ENCODE data around the gene TEKT5.

The TEKT5 gene

DNA sequence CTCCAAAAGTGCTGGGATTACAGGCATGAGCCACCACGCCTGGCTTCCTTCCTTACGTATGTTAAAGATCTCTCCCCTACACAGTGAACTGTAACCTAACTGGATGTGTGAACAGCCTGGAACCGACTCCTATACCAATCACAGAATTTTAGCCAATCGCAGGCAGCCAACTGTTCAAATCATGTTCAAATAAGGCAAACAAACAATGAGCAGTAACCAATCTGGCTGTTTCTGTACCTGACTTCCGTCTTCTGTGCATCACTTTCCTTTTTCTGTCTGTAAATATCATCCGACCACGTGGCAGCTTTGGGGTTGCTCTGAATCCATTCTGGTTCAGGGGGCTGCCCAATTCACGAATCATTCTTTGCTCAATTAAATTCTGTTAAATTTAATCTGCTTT, 27.5 kb downstream of the TEKT5 start:
- Histone ChIP-seq H3K4me1 (ENCODE audit: control insufficient read depth, low read depth, low read length) (no peaks in the 10 kb centered on the region), H3K79me1 (ENCODE audit: low read length) (no peaks in the 10 kb centered on the region), H2BK15ac (replicated peaks; ENCODE audit: low read depth) (no peak overlapping the region), H3K79me2 (ENCODE audit: control insufficient read depth, insufficient read depth, low read length) (no peaks in the 10 kb centered on the region), H3K18ac (ENCODE audit: low read length) (no peak overlapping the region), H4K8ac (ENCODE audit: low read depth, low read length) (no peak overlapping the region), H3K56ac (ENCODE audit: low read length) (no peak overlapping the region), H2AK5ac (ENCODE audit: low read length) (no peak overlapping the region), H3K27me3 (ENCODE audit: insufficient read depth, low read length, poor library complexity) (no peaks in the 10 kb centered on the region), H3K4me3 (ENCODE audit: low read length) (no peak overlapping the region), H3K36me3 (ENCODE audit: control insufficient read depth, insufficient read depth, low read length) (no peaks in the 10 kb centered on the region), H3K27ac (ENCODE audit: low read depth, low read length) (no peak overlapping the region), H4K5ac (ENCODE audit: low read length) (no peak overlapping the region), H2BK120ac (ENCODE audit: low read depth, low read length) (no peak overlapping the region), H3K4me2 (ENCODE audit: low read length) (no peak overlapping the region), H3K9ac (ENCODE audit: low read length) (no peak overlapping the region), H3K23ac (ENCODE audit: low read length) (no peak overlapping the region), H2BK5ac (ENCODE audit: low read length) (no peak overlapping the region), H3K4ac (ENCODE audit: low read depth, low read length) (no peak overlapping the region)
- no peak for DNase-seq
- no CpG with 5 or more reads among the region's 8 CpGs for WGBS (ENCODE audit: extremely low coverage, insufficient coverage, low lambda C conversion rate)

DNA sequence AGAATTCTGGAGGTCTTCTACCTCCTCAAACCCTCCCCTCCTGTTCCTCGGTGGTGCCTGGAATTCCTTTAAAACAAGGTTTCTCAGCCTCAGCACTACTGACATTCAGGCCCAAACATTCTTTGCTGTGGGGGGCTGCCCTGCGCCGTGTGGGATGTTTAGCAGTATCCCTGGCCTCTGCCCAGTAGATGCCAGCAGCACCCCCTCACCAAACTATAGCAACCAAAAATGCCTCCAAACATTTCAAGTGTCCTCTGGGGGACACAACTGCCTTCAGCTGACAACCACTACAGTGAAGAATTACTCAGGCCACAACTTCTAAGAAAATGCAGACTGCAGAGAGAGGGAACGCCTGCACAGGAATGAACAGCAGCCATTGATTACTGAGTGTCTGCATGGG, 28.4 kb downstream of the TEKT5 start:
- H3K4me3 ChIP-seq (ENCODE audit: low read length), result no peak overlapping the region
- H3K79me1 ChIP-seq (ENCODE audit: low read length), result no peaks in the 10 kb centered on the region
- no peak overlapping the region for H3K4me2 ChIP-seq (ENCODE audit: low read length)
- H3K4me1 ChIP-seq (ENCODE audit: control insufficient read depth, low read depth, low read length), result no peaks in the 10 kb centered on the region
- no peak overlapping the region for H2BK5ac ChIP-seq (ENCODE audit: low read length)
- H3K56ac ChIP-seq (ENCODE audit: low read length), result no peak overlapping the region
- H2BK15ac ChIP-seq (replicated peaks; ENCODE audit: low read depth), result no peak overlapping the region
- WGBS (ENCODE audit: extremely low coverage, insufficient coverage, low lambda C conversion rate), result no CpG with 5 or more reads among the region's 4 CpGs
- no peaks in the 10 kb centered on the region for H3K36me3 ChIP-seq (ENCODE audit: control insufficient read depth, insufficient read depth, low read length)
- no peak overlapping the region for H3K9ac ChIP-seq (ENCODE audit: low read length)
- no peak overlapping the region for H3K23ac ChIP-seq (ENCODE audit: low read length)
- H3K18ac ChIP-seq (ENCODE audit: low read length), result no peak overlapping the region
- no peak overlapping the region for H3K27ac ChIP-seq (ENCODE audit: low read depth, low read length)
- H3K27me3 ChIP-seq (ENCODE audit: insufficient read depth, low read length, poor library complexity), result no peaks in the 10 kb centered on the region
- no peak overlapping the region for H4K8ac ChIP-seq (ENCODE audit: low read depth, low read length)
- H2AK5ac ChIP-seq (ENCODE audit: low read length), result no peak overlapping the region
- H3K79me2 ChIP-seq (ENCODE audit: control insufficient read depth, insufficient read depth, low read length), result no peaks in the 10 kb centered on the region
- no peak for DNase-seq
- no peak overlapping the region for H2BK120ac ChIP-seq (ENCODE audit: low read depth, low read length)
- H3K4ac ChIP-seq (ENCODE audit: low read depth, low read length), result no peak overlapping the region
- no peak overlapping the region for H4K5ac ChIP-seq (ENCODE audit: low read length)

DNA sequence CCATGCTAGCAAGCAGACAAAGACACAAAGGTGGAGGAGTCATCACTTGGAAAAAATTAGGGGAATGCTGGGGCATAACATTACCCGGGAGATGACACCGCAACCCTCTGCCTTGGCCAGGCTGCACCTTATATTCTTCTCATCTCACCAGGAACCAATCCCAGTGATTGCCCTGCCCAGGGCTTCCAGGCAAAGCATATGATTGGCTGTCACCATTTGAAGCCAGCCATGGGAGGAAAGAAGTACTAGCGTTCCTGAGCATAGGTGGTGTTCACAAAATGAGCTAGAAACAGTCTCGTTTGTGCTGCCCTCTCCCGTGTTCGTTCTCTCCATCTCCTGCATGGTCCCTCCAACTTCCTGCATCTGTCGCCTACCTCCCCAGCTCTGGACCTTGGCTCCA, 29.6 kb downstream of the TEKT5 start:
- no peak overlapping the region for H2BK5ac ChIP-seq (ENCODE audit: low read length)
- no peak overlapping the region for H2AK5ac ChIP-seq (ENCODE audit: low read length)
- H3K4me3 ChIP-seq (ENCODE audit: low read length), result no peak overlapping the region
- no peak overlapping the region for H4K5ac ChIP-seq (ENCODE audit: low read length)
- H3K56ac ChIP-seq (ENCODE audit: low read length), result no peak overlapping the region
- H3K36me3 ChIP-seq (ENCODE audit: control insufficient read depth, insufficient read depth, low read length), result no peaks in the 10 kb centered on the region
- no peak overlapping the region for H2BK120ac ChIP-seq (ENCODE audit: low read depth, low read length)
- H3K18ac ChIP-seq (ENCODE audit: low read length), result no peak overlapping the region
- no peaks in the 10 kb centered on the region for H3K4me1 ChIP-seq (ENCODE audit: control insufficient read depth, low read depth, low read length)
- no peak overlapping the region for H3K27ac ChIP-seq (ENCODE audit: low read depth, low read length)
- H3K27me3 ChIP-seq (ENCODE audit: insufficient read depth, low read length, poor library complexity), result no peaks in the 10 kb centered on the region
- no peaks in the 10 kb centered on the region for H3K79me2 ChIP-seq (ENCODE audit: control insufficient read depth, insufficient read depth, low read length)
- no CpG with 5 or more reads among the region's 7 CpGs for WGBS (ENCODE audit: extremely low coverage, insufficient coverage, low lambda C conversion rate)
- no peaks in the 10 kb centered on the region for H3K79me1 ChIP-seq (ENCODE audit: low read length)
- H3K9ac ChIP-seq (ENCODE audit: low read length), result no peak overlapping the region
- no peak overlapping the region for H3K23ac ChIP-seq (ENCODE audit: low read length)
- no peak overlapping the region for H2BK15ac ChIP-seq (replicated peaks; ENCODE audit: low read depth)
- no peak for DNase-seq
- H3K4ac ChIP-seq (ENCODE audit: low read depth, low read length), result no peak overlapping the region
- no peak overlapping the region for H3K4me2 ChIP-seq (ENCODE audit: low read length)
- H4K8ac ChIP-seq (ENCODE audit: low read depth, low read length), result no peak overlapping the region

DNA sequence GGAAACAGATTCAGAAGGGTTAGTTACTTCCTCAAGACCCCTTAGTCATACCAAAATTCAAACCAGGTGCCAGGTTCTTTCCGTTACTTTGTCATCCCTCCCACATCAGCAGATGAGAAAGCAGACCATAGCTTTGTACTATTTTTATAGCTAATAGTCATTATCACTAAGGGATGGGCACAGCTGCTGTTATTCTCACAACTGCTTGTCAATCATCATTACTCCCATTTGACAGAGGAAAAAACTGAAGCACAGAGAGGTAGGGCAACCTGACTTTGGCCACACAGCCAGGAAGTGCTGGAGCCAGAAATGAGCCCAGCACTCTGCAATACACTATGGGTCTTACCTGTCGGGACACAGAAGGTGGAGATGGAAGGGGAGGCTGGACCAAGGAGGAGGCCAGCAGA, 30.0 kb downstream of the TEKT5 start:
- Histone ChIP-seq H3K4me1 (ENCODE audit: control insufficient read depth, low read depth, low read length) (no peaks in the 10 kb centered on the region), H3K18ac (ENCODE audit: low read length) (no peak overlapping the region), H3K23ac (ENCODE audit: low read length) (no peak overlapping the region), H3K79me2 (ENCODE audit: control insufficient read depth, insufficient read depth, low read length) (no peaks in the 10 kb centered on the region), H2BK120ac (ENCODE audit: low read depth, low read length) (no peak overlapping the region), H3K4me2 (ENCODE audit: low read length) (no peak overlapping the region), H4K5ac (ENCODE audit: low read length) (no peak overlapping the region), H2BK15ac (replicated peaks; ENCODE audit: low read depth) (no peak overlapping the region), H2AK5ac (ENCODE audit: low read length) (no peak overlapping the region), H3K36me3 (ENCODE audit: control insufficient read depth, insufficient read depth, low read length) (no peaks in the 10 kb centered on the region), H3K27ac (ENCODE audit: low read depth, low read length) (no peak overlapping the region), H3K4ac (ENCODE audit: low read depth, low read length) (no peak overlapping the region), H4K8ac (ENCODE audit: low read depth, low read length) (no peak overlapping the region), H2BK5ac (ENCODE audit: low read length) (no peak overlapping the region), H3K27me3 (ENCODE audit: insufficient read depth, low read length, poor library complexity) (no peaks in the 10 kb centered on the region), H3K56ac (ENCODE audit: low read length) (no peak overlapping the region), H3K4me3 (ENCODE audit: low read length) (no peak overlapping the region), H3K9ac (ENCODE audit: low read length) (no peak overlapping the region), H3K79me1 (ENCODE audit: low read length) (no peaks in the 10 kb centered on the region)
- no CpG with 5 or more reads among the region's 2 CpGs for WGBS (ENCODE audit: extremely low coverage, insufficient coverage, low lambda C conversion rate)
- no peak for DNase-seq

DNA sequence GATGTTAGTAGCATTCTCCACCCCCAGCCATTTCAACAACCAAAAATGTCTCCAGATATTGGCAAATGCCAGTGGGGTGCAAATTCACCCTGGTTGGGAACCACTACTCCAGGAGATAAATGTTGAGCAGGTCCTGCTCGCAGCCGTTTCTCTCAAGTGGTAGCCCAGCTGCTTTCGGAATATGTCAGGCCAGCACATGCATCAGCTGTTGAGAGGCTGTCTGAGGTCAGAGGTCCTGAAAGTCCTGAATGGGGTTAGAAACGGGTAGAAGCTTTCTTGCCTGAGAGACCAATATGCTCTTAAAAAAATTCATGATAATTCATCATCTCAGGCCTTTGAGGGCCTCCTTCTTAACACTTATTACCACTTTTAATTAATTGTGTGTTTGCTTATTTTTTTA, 31.0 kb downstream of the TEKT5 start:
- H3K56ac ChIP-seq (ENCODE audit: low read length), result no peak overlapping the region
- no peak overlapping the region for H2BK15ac ChIP-seq (replicated peaks; ENCODE audit: low read depth)
- no peak overlapping the region for H2AK5ac ChIP-seq (ENCODE audit: low read length)
- H4K8ac ChIP-seq (ENCODE audit: low read depth, low read length), result no peak overlapping the region
- no peak overlapping the region for H4K5ac ChIP-seq (ENCODE audit: low read length)
- no peak overlapping the region for H3K4me3 ChIP-seq (ENCODE audit: low read length)
- H3K9ac ChIP-seq (ENCODE audit: low read length), result no peak overlapping the region
- no peak for DNase-seq
- H3K27ac ChIP-seq (ENCODE audit: low read depth, low read length), result no peak overlapping the region
- H2BK120ac ChIP-seq (ENCODE audit: low read depth, low read length), result no peak overlapping the region
- H3K18ac ChIP-seq (ENCODE audit: low read length), result no peak overlapping the region
- H3K79me1 ChIP-seq (ENCODE audit: low read length), result no peaks in the 10 kb centered on the region
- no peaks in the 10 kb centered on the region for H3K79me2 ChIP-seq (ENCODE audit: control insufficient read depth, insufficient read depth, low read length)
- H3K36me3 ChIP-seq (ENCODE audit: control insufficient read depth, insufficient read depth, low read length), result no peaks in the 10 kb centered on the region
- WGBS (ENCODE audit: extremely low coverage, insufficient coverage, low lambda C conversion rate), result no CpG with 5 or more reads among the region's 4 CpGs
- H3K27me3 ChIP-seq (ENCODE audit: insufficient read depth, low read length, poor library complexity), result no peaks in the 10 kb centered on the region
- H3K4me2 ChIP-seq (ENCODE audit: low read length), result no peak overlapping the region
- no peaks in the 10 kb centered on the region for H3K4me1 ChIP-seq (ENCODE audit: control insufficient read depth, low read depth, low read length)
- H3K4ac ChIP-seq (ENCODE audit: low read depth, low read length), result no peak overlapping the region
- no peak overlapping the region for H3K23ac ChIP-seq (ENCODE audit: low read length)
- H2BK5ac ChIP-seq (ENCODE audit: low read length), result no peak overlapping the region

DNA sequence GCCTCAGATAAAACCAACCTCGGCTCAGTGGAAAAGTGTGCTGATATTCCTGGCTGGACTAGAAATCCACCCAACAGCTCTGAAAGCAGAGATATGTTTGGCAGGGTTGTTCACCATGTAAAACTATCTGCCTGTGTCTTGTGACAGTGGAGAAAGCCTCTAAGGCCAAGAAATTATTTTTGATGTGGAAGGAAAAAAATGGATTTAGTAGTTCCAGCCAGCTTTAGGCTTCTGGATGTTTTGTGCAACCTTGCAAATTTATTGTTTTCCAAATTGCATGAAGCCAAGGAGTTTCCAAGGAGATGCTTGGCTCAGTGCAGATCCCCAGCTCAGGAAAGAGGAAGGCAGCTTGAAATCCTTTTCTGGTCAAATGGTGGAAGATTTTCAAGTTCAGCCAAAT, 31.6 kb downstream of the TEKT5 start:
- Histone ChIP-seq H2BK5ac (ENCODE audit: low read length) (no peak overlapping the region), H4K8ac (ENCODE audit: low read depth, low read length) (no peak overlapping the region), H2BK120ac (ENCODE audit: low read depth, low read length) (no peak overlapping the region), H3K27ac (ENCODE audit: low read depth, low read length) (no peak overlapping the region), H3K56ac (ENCODE audit: low read length) (no peak overlapping the region), H4K5ac (ENCODE audit: low read length) (no peak overlapping the region), H3K23ac (ENCODE audit: low read length) (no peak overlapping the region), H3K4me1 (ENCODE audit: control insufficient read depth, low read depth, low read length) (no peaks in the 10 kb centered on the region), H3K4ac (ENCODE audit: low read depth, low read length) (no peak overlapping the region), H3K18ac (ENCODE audit: low read length) (no peak overlapping the region), H3K4me2 (ENCODE audit: low read length) (no peak overlapping the region), H3K27me3 (ENCODE audit: insufficient read depth, low read length, poor library complexity) (no peaks in the 10 kb centered on the region), H3K4me3 (ENCODE audit: low read length) (no peak overlapping the region), H2BK15ac (replicated peaks; ENCODE audit: low read depth) (no peak overlapping the region), H3K79me1 (ENCODE audit: low read length) (no peaks in the 10 kb centered on the region), H2AK5ac (ENCODE audit: low read length) (no peak overlapping the region), H3K9ac (ENCODE audit: low read length) (no peak overlapping the region), H3K36me3 (ENCODE audit: control insufficient read depth, insufficient read depth, low read length) (no peaks in the 10 kb centered on the region), H3K79me2 (ENCODE audit: control insufficient read depth, insufficient read depth, low read length) (no peaks in the 10 kb centered on the region)
- no CpG with 5 or more reads among the region's 1 CpG for WGBS (ENCODE audit: extremely low coverage, insufficient coverage, low lambda C conversion rate)
- DNase-seq, result no peak
